ENCODE results near the gene ZNF75A.

ZNF75A gene

DNA sequence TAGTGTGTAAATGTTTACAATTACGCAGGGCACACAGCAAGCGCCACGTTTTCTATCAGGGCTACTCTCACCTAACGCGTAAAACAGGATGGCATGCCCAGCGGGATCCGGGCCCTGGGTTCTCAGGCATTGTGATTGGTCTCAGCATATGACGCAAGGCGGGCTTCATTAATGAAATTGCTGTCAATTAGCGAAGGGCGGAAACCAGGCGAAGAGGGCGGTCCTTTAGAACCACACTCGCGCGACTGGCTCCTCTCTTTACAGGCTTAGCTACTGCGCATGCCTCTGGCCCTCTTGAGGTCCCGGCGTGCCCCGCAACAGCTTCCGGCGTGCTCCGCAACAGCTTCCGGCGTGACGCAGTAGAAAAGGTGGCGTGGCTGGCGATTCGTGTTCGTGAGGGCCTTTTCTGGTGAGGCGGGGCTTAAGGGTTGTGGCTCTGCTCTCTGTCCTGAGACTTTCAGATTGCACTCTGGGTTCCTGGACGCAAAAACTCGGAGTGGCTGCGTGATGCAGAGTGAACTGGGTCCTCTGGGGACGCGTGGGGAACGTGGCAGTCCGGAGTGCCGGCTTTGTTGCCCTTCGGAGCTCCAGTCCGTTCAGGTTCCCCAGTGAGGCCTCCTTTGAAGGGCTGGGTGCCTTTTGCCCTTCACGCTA, 59.6 kb downstream of the ZNF75A start:
- peaks cover 12% of the 10 kb centered on the region for H3K36me3 Mint-ChIP-seq (ENCODE audit: low read depth)
- no peaks in the 10 kb centered on the region for H3K4me1 Mint-ChIP-seq (ENCODE audit: low read depth)
- intact Hi-C loops (cut with micrococcal nuclease), result no loop called here
- H3K4me3 Mint-ChIP-seq, result peak overlapping the region; percentile 61
- peaks cover 32% of the 10 kb centered on the region for H3K27me3 Mint-ChIP-seq
- H3K9me3 Mint-ChIP-seq, result peaks cover 37% of the 10 kb centered on the region
- H3K27ac Mint-ChIP-seq, result no peak overlapping the region
